ENCODE measurements around the gene OLFM2.
"Not testable (repeated sequence)": the region's sequence is repeated elsewhere in the genome, so short reads cannot be mapped to it uniquely, and the experiment has no call there.

The OLFM2 gene

GRCh38 chr19:9848762-9849161 lies 87.6 kb downstream of the OLFM2 start:
- TF ChIP-seq CTCF (IDR thresholded peaks at IDR 0.05; ENCODE audit: control insufficient read depth, extremely low read depth, insufficient read depth): no peak
- DNase-seq (ENCODE audit: low read depth): no peak
- H3K4me3 ChIP-seq (ENCODE audit: low read depth, low read length): no peak overlapping the region

GRCh38 chr19:9848060-9848459 lies 88.3 kb downstream of the OLFM2 start:
- H3K4me3 ChIP-seq (ENCODE audit: low read depth, low read length): no peak overlapping the region
- no peak for DNase-seq (ENCODE audit: low read depth)
- TF ChIP-seq CTCF (IDR thresholded peaks at IDR 0.05; ENCODE audit: control insufficient read depth, extremely low read depth, insufficient read depth): peak; percentile 69

GRCh38 chr19:9847087-9847671 lies 89.1 kb downstream of the OLFM2 start:
- H3K4me3 ChIP-seq (ENCODE audit: low read depth, low read length): no peak overlapping the region
- DNase-seq (ENCODE audit: low read depth): no peak
- peak; percentile 54 for TF ChIP-seq CTCF (IDR thresholded peaks at IDR 0.05; ENCODE audit: control insufficient read depth, extremely low read depth, insufficient read depth)

GRCh38 chr19:9843626-9844273 lies 92.6 kb downstream of the OLFM2 start:
- H3K4me3 ChIP-seq (ENCODE audit: low read depth, low read length); DNase-seq (ENCODE audit: low read depth): not testable (repeated sequence)

GRCh38 chr19:9842834-9843625 lies 93.3 kb downstream of the OLFM2 start:
- TF ChIP-seq CTCF (IDR thresholded peaks at IDR 0.05; ENCODE audit: control insufficient read depth, extremely low read depth, insufficient read depth): no peak
- no peak for DNase-seq (ENCODE audit: low read depth)
- no peak overlapping the region for H3K4me3 ChIP-seq (ENCODE audit: low read depth, low read length)

- peak; percentile 80 for DNase-seq (ENCODE audit: low read depth)
- no peak overlapping the region for H3K4me3 ChIP-seq (ENCODE audit: low read depth, low read length)
- TF ChIP-seq CTCF (IDR thresholded peaks at IDR 0.05; ENCODE audit: control insufficient read depth, extremely low read depth, insufficient read depth): no peak
Observed at GRCh38 chr19:9839415-9839814, 96.9 kb downstream of the OLFM2 start.

GRCh38 chr19:9838324-9838723 lies 98.0 kb downstream of the OLFM2 start:
- no peak overlapping the region for H3K4me3 ChIP-seq (ENCODE audit: low read depth, low read length)
- no peak for DNase-seq (ENCODE audit: low read depth)
- TF ChIP-seq CTCF (IDR thresholded peaks at IDR 0.05; ENCODE audit: control insufficient read depth, extremely low read depth, insufficient read depth): no peak

Data from LNCaP clone FGC (cell line).